GM23338 (cell line): Measurements from ENCODE around the gene STX1A. TPM values are rescaled to one million over a fixed set of nuclear protein-coding genes. Genes with fewer than 3 reads are reported as not detected.

Experiments
- ATAC-seq: fragments of 200-7000 bp; cut with Tn5 transposase; 3 replicates; pipeline ENCODE4 v1.9.1; 2020
- DNase-seq: peaks from one replicate; pipeline ENCODE4 v3.0.0-alpha.2; 2015; ENCODE audit warnings: low spot score
- H2AFZ ChIP-seq: fragments of 200-600 bp; sonication (generic); 2 replicates; pipeline ENCODE4 v1.8.0; 2016; ENCODE audit warnings: antibody characterized with exemption, mild to moderate bottlenecking, moderate library complexity
- H3F3A ChIP-seq: fragments of 200-600 bp; sonication (generic); replicated peaks from 2 replicates; pipeline ENCODE4 v1.8.0; 2017; ENCODE audit warnings: antibody characterized with exemption, mixed run types, low read depth
- H3K27ac ChIP-seq: fragments of 200-600 bp; sonication (generic); 2 replicates; pipeline ENCODE4 v1.6.1; 2016; ENCODE audit warnings: low read depth
- H3K27me3 ChIP-seq: fragments of 200-600 bp; sonication (generic); 2 replicates; pipeline ENCODE4 v1.8.0; 2016; ENCODE audit warnings: mild to moderate bottlenecking, mixed run types, moderate library complexity; ENCODE audit not compliant: insufficient read depth
- H3K36me3 ChIP-seq: fragments of 200-600 bp; sonication (generic); 2 replicates; pipeline ENCODE4 v1.8.0; 2016; ENCODE audit warnings: mild to moderate bottlenecking; ENCODE audit not compliant: insufficient read depth
- H3K4me1 ChIP-seq: fragments of 200-600 bp; sonication (generic); 2 replicates; pipeline ENCODE4 v1.8.0; 2016; ENCODE audit warnings: mild to moderate bottlenecking, moderate library complexity; ENCODE audit not compliant: insufficient read depth
- H3K4me2 ChIP-seq: fragments of 200-600 bp; sonication (generic); 2 replicates; pipeline ENCODE4 v1.7.1; 2017; ENCODE audit warnings: mixed run types
- H3K4me3 ChIP-seq: fragments of 200-600 bp; sonication (generic); 2 replicates; pipeline ENCODE4 v1.6.1; 2016; ENCODE audit warnings: mixed run types
- H3K79me2 ChIP-seq: fragments of 200-600 bp; sonication (generic); replicated peaks from 2 replicates; pipeline ENCODE4 v1.8.0; 2017; ENCODE audit warnings: mild to moderate bottlenecking; ENCODE audit not compliant: insufficient read depth
- H3K9me2 ChIP-seq: fragments of 200-600 bp; sonication (generic); 2 replicates; pipeline ENCODE4 v1.8.0; 2017; ENCODE audit not compliant: insufficient read depth
- H4K20me1 ChIP-seq: fragments of 200-600 bp; sonication (generic); replicated peaks from 2 replicates; pipeline ENCODE4 v1.8.0; 2017; ENCODE audit warnings: mild to moderate bottlenecking; ENCODE audit not compliant: insufficient read depth
- H3K27ac Mint-ChIP-seq: 2 replicates; pipeline ENCODE4 v1.8.0; 2020; ENCODE audit warnings: inconsistent platforms, mild to moderate bottlenecking, moderate library complexity, mixed read lengths
- H3K27me3 Mint-ChIP-seq: 3 replicates; pipeline ENCODE4 v1.8.0; 2022; ENCODE audit warnings: low read depth, mild to moderate bottlenecking, moderate library complexity, mixed read lengths, inconsistent platforms; ENCODE audit not compliant: insufficient read depth, poor library complexity
- H3K36me3 Mint-ChIP-seq: 3 replicates; pipeline ENCODE4 v1.8.0; 2021; ENCODE audit warnings: low read depth, mild to moderate bottlenecking, inconsistent platforms, moderate library complexity, mixed read lengths
- H3K4me1 Mint-ChIP-seq: 3 replicates; pipeline ENCODE4 v1.8.0; 2020; ENCODE audit warnings: mild to moderate bottlenecking, inconsistent platforms, mixed read lengths
- H3K4me3 Mint-ChIP-seq: 3 replicates; pipeline ENCODE4 v1.8.0; 2021; ENCODE audit warnings: moderate library complexity, mild to moderate bottlenecking, inconsistent platforms, mixed read lengths
- H3K9me3 Mint-ChIP-seq: 3 replicates; pipeline ENCODE4 v1.8.0; 2020; ENCODE audit warnings: moderate library complexity, mild to moderate bottlenecking, inconsistent platforms, mixed read lengths
- CREB1 ChIP-seq: fragments of 250-450 bp; sonication (Bioruptor Pico); IDR thresholded peaks from 2 replicates; pipeline ENCODE4 v1.5.0; 2020; ENCODE audit warnings: low read depth, mild to moderate bottlenecking, moderate library complexity
- CTCF ChIP-seq, 2 experiments: fragments of 200-600 bp in 1 of 2; sonication (generic) in 1 of 2; conservative IDR thresholded peaks; 2 replicates each; pipeline versions ENCODE4 v1.5.1 to v1.6.1; 2016 to 2017; ENCODE audit warnings: antibody characterized with exemption in 2 of 2, low read depth in 2 of 2, mild to moderate bottlenecking in 2 of 2, moderate library complexity in 1 of 2
- EZH2 ChIP-seq: fragments of 200-600 bp; sonication (generic); IDR thresholded peaks from one replicate; pipeline ENCODE4 v1.8.0; 2017; ENCODE audit warnings: antibody characterized with exemption, mild to moderate bottlenecking, low read depth; ENCODE audit not compliant: unreplicated experiment
- EZH2phosphoT487 ChIP-seq: fragments of 200-600 bp; sonication (generic); IDR thresholded peaks from one replicate; pipeline ENCODE4 v1.8.1; 2018; ENCODE audit warnings: antibody characterized with exemption; ENCODE audit not compliant: unreplicated experiment
- JUNB ChIP-seq: IDR thresholded peaks from one replicate; pipeline ENCODE4 v1.6.1; 2016; ENCODE audit warnings: antibody characterized with exemption; ENCODE audit not compliant: unreplicated experiment
- NANOG ChIP-seq: IDR thresholded peaks from 2 replicates; pipeline ENCODE4 v1.6.1; 2016; ENCODE audit warnings: antibody characterized with exemption, borderline replicate concordance
- POLR2AphosphoS5 ChIP-seq: IDR thresholded peaks from 2 replicates; pipeline ENCODE4 v1.6.1; 2016; ENCODE audit warnings: antibody characterized with exemption, low read depth
- REST ChIP-seq: IDR thresholded peaks from one replicate; pipeline ENCODE4 v1.6.1; 2018; ENCODE audit warnings: antibody characterized with exemption; ENCODE audit not compliant: unreplicated experiment
- STAT1 ChIP-seq: IDR thresholded peaks from one replicate; pipeline ENCODE4 v1.6.1; 2016; ENCODE audit warnings: antibody characterized with exemption; ENCODE audit not compliant: unreplicated experiment
- ZNF114 ChIP-seq: fragments of 250-450 bp; sonication (Bioruptor Pico); IDR thresholded peaks from 2 replicates; pipeline ENCODE4 v1.5.0; 2020; ENCODE audit warnings: mild to moderate bottlenecking, moderate library complexity
- ZNF331 ChIP-seq: fragments of 250-450 bp; sonication (Bioruptor Pico); IDR thresholded peaks from 2 replicates; pipeline ENCODE4 v1.5.0; 2020; ENCODE audit warnings: low read depth, mild to moderate bottlenecking, moderate library complexity
- ZNF462 ChIP-seq: fragments of 250-450 bp; sonication (Bioruptor Pico); IDR thresholded peaks from 2 replicates; pipeline ENCODE4 v1.5.0; 2020; ENCODE audit warnings: mild to moderate bottlenecking, moderate library complexity
- polyA plus RNA-seq: library from polyadenylated mRNA; unstranded; fragments of >200 nt; fragmentation: Nextera tagmentation; extraction: Ambion mirVana; gene quantifications from 2 replicates; pipeline ENCODE4 v1.2.1, GENCODE V29; 2016
- total RNA-seq: library from RNA; depleted of rRNA; stranded (reverse); fragments of >200 nt; shearing (Covaris generic); gene quantifications from 2 replicates; pipeline ENCODE4 v1.2.3, GENCODE V29; 2014
- TF ChIP-seq, protein P1 (sequence below): IDR thresholded peaks from 2 replicates; pipeline ENCODE4 v1.6.1; 2016; ENCODE audit warnings: antibody characterized with exemption

The STX1A gene
- total and polyA plus RNA-seq, 2 experiments from 2014 or later: 9.1 to 19.8 TPM

- Histone ChIP-seq H4K20me1 (no peaks in the 10 kb centered on the region; the same call in 1 of the 2 replicates), H3K27ac (no peak overlapping the region), H3K27me3 (peaks cover 11% of the 10 kb centered on the region), H3F3A (0 out of 2 replicates have a peak, but pooled peaks cover 3% of the 10 kb centered on the region), H3K79me2 (no peaks in the 10 kb centered on the region), H3K4me2 (peak overlapping the region; percentile 88), H3K9me2 (no peaks in the 10 kb centered on the region), H3K4me3 (no peak overlapping the region; the same call in 1 of the 2 replicates), H3K36me3 (no peaks in the 10 kb centered on the region), H2AFZ (no peak overlapping the region), H3K4me1 (peaks cover 19% of the 10 kb centered on the region; the same call in 1 of the 2 replicates)
- ATAC-seq (no peak; the same call in 2 of the 3 replicates), DNase-seq (no peak)
- no peak overlapping the region for H3K27ac Mint-ChIP-seq
- no peaks in the 10 kb centered on the region for H3K9me3 Mint-ChIP-seq
- peaks cover 3% of the 10 kb centered on the region; the same call in 1 of the 3 replicates for H3K36me3 Mint-ChIP-seq
- TF ChIP-seq, protein P1, sequence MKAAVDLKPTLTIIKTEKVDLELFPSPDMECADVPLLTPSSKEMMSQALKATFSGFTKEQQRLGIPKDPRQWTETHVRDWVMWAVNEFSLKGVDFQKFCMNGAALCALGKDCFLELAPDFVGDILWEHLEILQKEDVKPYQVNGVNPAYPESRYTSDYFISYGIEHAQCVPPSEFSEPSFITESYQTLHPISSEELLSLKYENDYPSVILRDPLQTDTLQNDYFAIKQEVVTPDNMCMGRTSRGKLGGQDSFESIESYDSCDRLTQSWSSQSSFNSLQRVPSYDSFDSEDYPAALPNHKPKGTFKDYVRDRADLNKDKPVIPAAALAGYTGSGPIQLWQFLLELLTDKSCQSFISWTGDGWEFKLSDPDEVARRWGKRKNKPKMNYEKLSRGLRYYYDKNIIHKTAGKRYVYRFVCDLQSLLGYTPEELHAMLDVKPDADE: no peak
- TF ChIP-seq NANOG (no peak), POLR2AphosphoS5 (no peak), JUNB (no peak), STAT1 (no peak), CTCF (conservative IDR thresholded peaks at IDR 0.05; ENCODE audit: low read depth in 2 of 2) (no peak), CREB1 (no peak), EZH2phosphoT487 (no peak), ZNF331 (no peak), REST (no peak), ZNF114 (CRISPR knock-in tag) (no peak), EZH2 (no peak), ZNF462 (CRISPR knock-in tag) (no peak)
- H3K4me3 Mint-ChIP-seq: no peak overlapping the region
- peaks cover 20% of the 10 kb centered on the region; the same call in 2 of the 3 replicates for H3K4me1 Mint-ChIP-seq
- peaks cover 23% of the 10 kb centered on the region for H3K27me3 Mint-ChIP-seq
Observed at GRCh38 chr7:73669288-73669701, 50.2 kb downstream of the STX1A start.
